HepG2 (cell line): ENCODE data around the gene H19. TPM values are rescaled to one million over a fixed set of nuclear protein-coding genes. Genes with fewer than 3 reads are reported as not detected.

ENCODE experiments used
- ATAC-seq: fragments of 200-7000 bp; cut with Tn5 transposase; 3 replicates; pipeline ENCODE4 v1.9.1; 2020; ENCODE audit warnings: mild to moderate bottlenecking, moderate library complexity
- BruUV-seq: library from RNA; stranded (reverse); fragments of 400-500 nt; replicated peaks from 2 replicates; lab custom pipeline; 2021; lab: Mats Ljungman, UMichigan
- CTCF ChIA-PET: fragments of 300-600 bp; formaldehyde crosslinking; extraction: SDS; loops from one replicate; lab custom pipeline; 2021; ENCODE audit warnings: low total read pairs, inconsistent platforms, low intra/inter-chr PET ratio; lab: Yijun Ruan, JAX
- POLR2A ChIA-PET: fragments of 350-600 bp; sonication (Branson Sonifier 250); formaldehyde crosslinking; loops from one replicate; lab custom pipeline; 2020; ENCODE audit warnings: antibody characterized with exemption, inconsistent platforms; lab: Yijun Ruan, JAX
- DNase-seq: peaks from one replicate; pipeline ENCODE4 v3.0.0-alpha.2; 2015; ENCODE audit warnings: low spot score
- FAIRE-seq: peaks from 3 replicates; lab custom pipeline; 2011; peaks lifted over from hg19 to GRCh38; lab: Jason Lieb, UNC
- H2AFZ ChIP-seq: one replicate; pipeline ENCODE4 v1.6.1; 2011; ENCODE audit warnings: low read length, inconsistent platforms
- H3K27ac ChIP-seq: fragments of 300-600 bp; 3 replicates; pipeline ENCODE4 v1.8.0; 2011; ENCODE audit warnings: mixed run types, mild to moderate bottlenecking, mixed read lengths, low read length, inconsistent platforms; ENCODE audit not compliant: insufficient read depth; ENCODE audit errors: extremely low read length
- H3K27me3 ChIP-seq, 2 experiments: fragments of 200-600 bp in 1 of 2; 2 replicates in 1 of 2; 3 replicates in 1 of 2; pipeline versions ENCODE4 v1.6.0 to v1.8.0; 2011; ENCODE audit warnings: low read length in 2 of 2, mild to moderate bottlenecking in 2 of 2, moderate library complexity in 2 of 2, inconsistent platforms in 1 of 2; ENCODE audit not compliant: insufficient read depth in 2 of 2, control insufficient read depth in 1 of 2
- H3K36me3 ChIP-seq, 2 experiments: fragments of 200-600 bp in 1 of 2; replicated peaks in 1 of 2; 2 replicates in 1 of 2; 3 replicates in 1 of 2; pipeline versions ENCODE4 v1.5.1 to v1.8.0; 2011; ENCODE audit warnings: low read length in 2 of 2, inconsistent platforms in 1 of 2; ENCODE audit not compliant: insufficient read depth in 2 of 2, control insufficient read depth in 1 of 2
- H3K4me1 ChIP-seq: 2 replicates; pipeline ENCODE4 v1.5.1; 2012; ENCODE audit warnings: low read length, inconsistent platforms; ENCODE audit not compliant: insufficient read depth
- H3K4me2 ChIP-seq: 2 replicates; pipeline ENCODE4 v1.6.0; 2011; ENCODE audit warnings: low read depth, low read length, inconsistent platforms
- H3K4me3 ChIP-seq, 3 experiments: fragments of 200-600 bp in 1 of 3; sonication (generic), shearing (Covaris generic) in 1 of 3; replicated peaks in 1 of 3; 2 replicates each; pipeline ENCODE4 v1.5.1; 2011 to 2016; ENCODE audit warnings: low read length in 3 of 3, inconsistent platforms in 2 of 3, low read depth in 2 of 3, mild to moderate bottlenecking in 2 of 3, control low read depth in 1 of 3, mixed read lengths in 1 of 3; ENCODE audit not compliant: insufficient read depth in 1 of 3
- H3K79me2 ChIP-seq: one replicate; pipeline ENCODE4 v1.6.1; 2011; ENCODE audit warnings: low read length, inconsistent platforms; ENCODE audit not compliant: insufficient read depth
- H3K9ac ChIP-seq: 2 replicates; pipeline ENCODE4 v1.6.0; 2011; ENCODE audit warnings: mild to moderate bottlenecking, low read depth, low read length, inconsistent platforms; ENCODE audit not compliant: insufficient read depth
- H3K9me3 ChIP-seq: 2 replicates; pipeline ENCODE4 v1.5.1; 2012; ENCODE audit warnings: mild to moderate bottlenecking, low read length
- H4K20me1 ChIP-seq: 2 replicates; pipeline ENCODE4 v1.6.0; 2011; ENCODE audit warnings: inconsistent platforms, mild to moderate bottlenecking, low read length, moderate library complexity; ENCODE audit not compliant: insufficient read depth
- HNF1B ChIP-seq: sonication (generic); formaldehyde crosslinking; IDR thresholded peaks from 2 replicates; pipeline ENCODE4 v1.5.1; 2020; ENCODE audit warnings: mild to moderate bottlenecking, moderate library complexity, missing genetic modification reagents
- KDM5A ChIP-seq: fragments of 200-600 bp; sonication (generic); IDR thresholded peaks from 2 replicates; pipeline ENCODE4 v1.7.0; 2018; ENCODE audit warnings: antibody characterized with exemption, mild to moderate bottlenecking, low read length, borderline replicate concordance
- MZF1 ChIP-seq: sonication (generic); formaldehyde crosslinking; IDR thresholded peaks from 2 replicates; pipeline ENCODE4 v1.8.1; 2023; ENCODE audit warnings: mild to moderate bottlenecking, missing genetic modification reagents, borderline replicate concordance
- PITX1 ChIP-seq: sonication (generic); formaldehyde crosslinking; IDR thresholded peaks from 2 replicates; pipeline ENCODE4 v1.5.1; 2020; ENCODE audit warnings: mild to moderate bottlenecking, missing genetic modification reagents
- PRMT3 ChIP-seq: sonication (generic); formaldehyde crosslinking; IDR thresholded peaks from 2 replicates; pipeline ENCODE4 v1.8.1; 2022; ENCODE audit warnings: low read depth, mild to moderate bottlenecking, moderate library complexity, missing genetic modification reagents, borderline replicate concordance
- RFX5 ChIP-seq: IDR thresholded peaks from 2 replicates; pipeline ENCODE4 v1.6.1; 2011; ENCODE audit warnings: low read depth, low read length, improper control_type of control experiment
- ZNF124 ChIP-seq: sonication (generic); formaldehyde crosslinking; IDR thresholded peaks from 2 replicates; pipeline ENCODE4 v1.4.0; 2020; ENCODE audit warnings: missing genetic modification reagents
- ZNF142 ChIP-seq: sonication (generic); formaldehyde crosslinking; IDR thresholded peaks from 2 replicates; pipeline ENCODE4 v1.4.0; 2020; ENCODE audit warnings: missing genetic modification reagents
- ZNF24 ChIP-seq: fragments of 450-650 bp; IDR thresholded peaks from 2 replicates; pipeline ENCODE4 v1.6.1; 2017; ENCODE audit warnings: antibody characterized with exemption, mild to moderate bottlenecking
- WGBS: methylation state at CpG from one replicate; pipeline ENCODE4 v1.1.6; 2017; ENCODE audit warnings: low lambda C conversion rate; 5-methylcytosine and 5-hydroxymethylcytosine counted together
- in situ Hi-C: cut with HindIII; loops from 2 replicates; pipeline ENCODE4 v1.10.0; 2017; ENCODE audit warnings: low pct_unique_long_range_greater_than_20kb; ENCODE audit not compliant: extremely low pct_ligation_motif_present
- intact Hi-C: fragments of 100-400 bp; cut with micrococcal nuclease; formaldehyde crosslinking; loops from one replicate; pipeline ENCODE4 v1.10.0; 2022; ENCODE audit not compliant: unreplicated experiment
- polyA plus RNA-seq, 8 experiments: library from polyadenylated mRNA; depleted of rRNA in 3 of 8; stranded (reverse) in 7 of 8; unstranded in 1 of 8; fragments of >200 nt; fragmentation: Illumina TruSeq in 4 of 8; extraction: Trizol in 4 of 8; gene quantifications; 2 replicates each; pipeline versions ENCODE4 v1.2.1 to v1.2.3, GENCODE V29; 2011 to 2016; ENCODE audit warnings: low read depth in 4 of 8, missing spikeins in 1 of 8, mixed read lengths in 1 of 8; ENCODE audit not compliant: insufficient read depth in 1 of 8
- total RNA-seq, 5 experiments: library from RNA; depleted of rRNA; stranded (reverse); fragments of >200 nt; fragmentation: Illumina TruSeq; extraction: Trizol; gene quantifications; 2 replicates each; pipeline ENCODE4 v1.2.3, GENCODE V29; 2016; ENCODE audit warnings: low read depth in 1 of 5

Gene H19
- total and polyA plus RNA-seq, 2 of the 13 experiments (the other 11 are each of a cell fraction or from before 2014, with no cell fraction given) = 1.2 to 2.4 TPM

DNA sequence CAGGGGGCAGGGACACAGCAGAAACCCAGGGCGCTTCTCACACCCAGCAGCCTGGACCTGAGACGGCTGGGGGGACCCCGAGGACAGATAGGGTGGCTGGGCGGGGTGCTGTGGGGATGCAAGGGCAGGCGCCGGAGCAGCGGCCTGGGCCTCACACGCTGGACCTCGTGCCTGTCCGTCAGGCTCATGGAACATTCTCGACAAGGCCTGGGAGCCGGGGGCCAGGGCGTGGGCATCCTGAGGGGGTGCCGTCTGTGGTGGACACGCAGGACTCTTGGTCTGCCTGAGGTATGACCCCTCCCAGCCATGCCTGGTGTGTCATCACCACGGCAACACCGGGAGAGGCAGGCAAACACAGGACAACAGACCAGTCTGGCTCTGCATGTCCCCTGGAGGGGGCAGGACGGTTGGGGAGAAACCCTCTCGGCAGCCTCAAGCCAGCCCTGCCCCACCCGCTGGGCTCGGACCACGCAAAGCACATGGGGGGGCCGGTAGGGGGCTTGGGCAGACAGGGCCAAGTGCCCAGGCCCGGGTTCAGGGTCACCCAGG, 29.1 kb downstream of the H19 start:
- H3K9me3 ChIP-seq = no peaks in the 10 kb centered on the region
- H3K9ac ChIP-seq = no peak overlapping the region
- POLR2A ChIA-PET = interaction anchor here (1.1 to 26.2 kb wide), 5 partner anchors 11 to 65 kb away, joined by 3 to 720 read pairs (median 5); no protein-coding TSS in a partner anchor
- no peaks in the 10 kb centered on the region for H3K36me3 ChIP-seq
- CTCF ChIA-PET = interaction anchor here (1.2 to 2.6 kb wide), 2 partner anchors 155 to 183 kb away, joined by 4 to 24 read pairs; no protein-coding TSS in a partner anchor
- WGBS = no CpG with 5 or more reads among the region's 24 CpGs
- no peak overlapping the region for H3K4me2 ChIP-seq
- intact Hi-C loops (no loop called here), in situ Hi-C loops (no loop called here)
- H4K20me1 ChIP-seq = no peaks in the 10 kb centered on the region
- H3K79me2 ChIP-seq = no peaks in the 10 kb centered on the region
- no peak overlapping the region for H3K27ac ChIP-seq
- no TSS peak for BruUV-seq
- H2AFZ ChIP-seq = no peak overlapping the region
- no peaks in the 10 kb centered on the region for H3K4me1 ChIP-seq
- peak; percentile 70 for FAIRE-seq
- no peaks in the 10 kb centered on the region for H3K27me3 ChIP-seq
- TF ChIP-seq RFX5 (no peak), HNF1B (CRISPR knock-in tag) (no peak), KDM5A (no peak), ZNF124 (CRISPR knock-in tag) (no peak), ZNF142 (no peak), PRMT3 (no peak), MZF1 (CRISPR knock-in tag) (no peak), PITX1 (CRISPR knock-in tag) (no peak), ZNF24 (no peak)
- DNase-seq = no peak
- peak; percentile 67 for ATAC-seq
- no peak overlapping the region for H3K4me3 ChIP-seq
